HepG2 (cell line): Measurements from ENCODE around the gene CENPB. TPM values are rescaled to one million over a fixed set of nuclear protein-coding genes. Genes with fewer than 3 reads are reported as not detected.
A peak's percentile ranks its signal among the peaks of the same experiment; 100 is the strongest.

Source experiments
- ATAC-seq: fragments of 200-7000 bp; cut with Tn5 transposase; 3 replicates; pipeline ENCODE4 v1.9.1; 2020; ENCODE audit warnings: mild to moderate bottlenecking, moderate library complexity
- BruUV-seq: library from RNA; stranded (reverse); fragments of 400-500 nt; replicated peaks from 2 replicates; lab custom pipeline; 2021; lab: Mats Ljungman, UMichigan
- CTCF ChIA-PET: fragments of 300-600 bp; formaldehyde crosslinking; extraction: SDS; loops from one replicate; lab custom pipeline; 2021; ENCODE audit warnings: low total read pairs, inconsistent platforms, low intra/inter-chr PET ratio; lab: Yijun Ruan, JAX
- POLR2A ChIA-PET: fragments of 350-600 bp; sonication (Branson Sonifier 250); formaldehyde crosslinking; loops from one replicate; lab custom pipeline; 2020; ENCODE audit warnings: antibody characterized with exemption, inconsistent platforms; lab: Yijun Ruan, JAX
- DNase-seq: peaks from one replicate; pipeline ENCODE4 v3.0.0-alpha.2; 2015; ENCODE audit warnings: low spot score
- FAIRE-seq: peaks from 3 replicates; lab custom pipeline; 2011; peaks lifted over from hg19 to GRCh38; lab: Jason Lieb, UNC
- H2AFZ ChIP-seq: one replicate; pipeline ENCODE4 v1.6.1; 2011; ENCODE audit warnings: low read length, inconsistent platforms
- H3K27ac ChIP-seq: fragments of 300-600 bp; 3 replicates; pipeline ENCODE4 v1.8.0; 2011; ENCODE audit warnings: mixed run types, mild to moderate bottlenecking, mixed read lengths, low read length, inconsistent platforms; ENCODE audit not compliant: insufficient read depth; ENCODE audit errors: extremely low read length
- H3K27me3 ChIP-seq, 2 experiments: fragments of 200-600 bp in 1 of 2; 2 replicates in 1 of 2; 3 replicates in 1 of 2; pipeline versions ENCODE4 v1.6.0 to v1.8.0; 2011; ENCODE audit warnings: low read length in 2 of 2, mild to moderate bottlenecking in 2 of 2, moderate library complexity in 2 of 2, inconsistent platforms in 1 of 2; ENCODE audit not compliant: insufficient read depth in 2 of 2, control insufficient read depth in 1 of 2
- H3K36me3 ChIP-seq, 2 experiments: fragments of 200-600 bp in 1 of 2; replicated peaks in 1 of 2; 2 replicates in 1 of 2; 3 replicates in 1 of 2; pipeline versions ENCODE4 v1.5.1 to v1.8.0; 2011; ENCODE audit warnings: low read length in 2 of 2, inconsistent platforms in 1 of 2; ENCODE audit not compliant: insufficient read depth in 2 of 2, control insufficient read depth in 1 of 2
- H3K4me1 ChIP-seq: 2 replicates; pipeline ENCODE4 v1.5.1; 2012; ENCODE audit warnings: low read length, inconsistent platforms; ENCODE audit not compliant: insufficient read depth
- H3K4me2 ChIP-seq: 2 replicates; pipeline ENCODE4 v1.6.0; 2011; ENCODE audit warnings: low read depth, low read length, inconsistent platforms
- H3K4me3 ChIP-seq, 3 experiments: fragments of 200-600 bp in 1 of 3; sonication (generic), shearing (Covaris generic) in 1 of 3; replicated peaks in 1 of 3; 2 replicates each; pipeline ENCODE4 v1.5.1; 2011 to 2016; ENCODE audit warnings: low read length in 3 of 3, inconsistent platforms in 2 of 3, low read depth in 2 of 3, mild to moderate bottlenecking in 2 of 3, control low read depth in 1 of 3, mixed read lengths in 1 of 3; ENCODE audit not compliant: insufficient read depth in 1 of 3
- H3K79me2 ChIP-seq: one replicate; pipeline ENCODE4 v1.6.1; 2011; ENCODE audit warnings: low read length, inconsistent platforms; ENCODE audit not compliant: insufficient read depth
- H3K9ac ChIP-seq: 2 replicates; pipeline ENCODE4 v1.6.0; 2011; ENCODE audit warnings: mild to moderate bottlenecking, low read depth, low read length, inconsistent platforms; ENCODE audit not compliant: insufficient read depth
- H3K9me3 ChIP-seq: 2 replicates; pipeline ENCODE4 v1.5.1; 2012; ENCODE audit warnings: mild to moderate bottlenecking, low read length
- H4K20me1 ChIP-seq: 2 replicates; pipeline ENCODE4 v1.6.0; 2011; ENCODE audit warnings: inconsistent platforms, mild to moderate bottlenecking, low read length, moderate library complexity; ENCODE audit not compliant: insufficient read depth
- CCDC6 ChIP-seq: sonication (generic); formaldehyde crosslinking; IDR thresholded peaks from 2 replicates; pipeline ENCODE4 v1.8.1; 2022; ENCODE audit warnings: mild to moderate bottlenecking, missing genetic modification reagents, moderate library complexity
- EEA1 ChIP-seq: sonication (generic); formaldehyde crosslinking; IDR thresholded peaks from 2 replicates; pipeline ENCODE4 v1.5.1; 2020; ENCODE audit warnings: mild to moderate bottlenecking, missing genetic modification reagents, borderline replicate concordance
- EZH2 ChIP-seq: conservative IDR thresholded peaks from 2 replicates; pipeline ENCODE4 v1.6.1; 2012; ENCODE audit warnings: mild to moderate bottlenecking, low read depth, low read length, moderate library complexity
- FOXA1 ChIP-seq, 2 experiments: fragments of 450-650 bp in 1 of 2; sonication (generic) in 1 of 2; formaldehyde crosslinking in 1 of 2; IDR thresholded peaks; 2 replicates each; pipeline versions ENCODE4 v1.4.0 to v1.6.1; 2016 to 2020; ENCODE audit warnings: missing genetic modification reagents in 1 of 2
- GATAD2A ChIP-seq: IDR thresholded peaks from 2 replicates; pipeline ENCODE4 v1.6.1; 2016
- MTF1 ChIP-seq: sonication (generic); formaldehyde crosslinking; IDR thresholded peaks from 2 replicates; pipeline ENCODE4 v1.5.0; 2020; ENCODE audit warnings: missing genetic modification reagents
- NFKB2 ChIP-seq: sonication (generic); formaldehyde crosslinking; IDR thresholded peaks from 2 replicates; pipeline ENCODE4 v1.4.0; 2020; ENCODE audit warnings: missing genetic modification reagents, borderline replicate concordance
- NR2C2 ChIP-seq: sonication (generic); formaldehyde crosslinking; IDR thresholded peaks from 2 replicates; pipeline ENCODE4 v1.4.0; 2020; ENCODE audit warnings: missing genetic modification reagents, mild to moderate bottlenecking, moderate library complexity, borderline replicate concordance
- SAFB2 ChIP-seq: sonication (generic); formaldehyde crosslinking; IDR thresholded peaks from 2 replicates; pipeline ENCODE4 v1.5.1; 2020; ENCODE audit warnings: missing genetic modification reagents, low read depth, mild to moderate bottlenecking, borderline replicate concordance
- TBX2 ChIP-seq: sonication (generic); formaldehyde crosslinking; IDR thresholded peaks from 2 replicates; pipeline ENCODE4 v1.5.0; 2020; ENCODE audit warnings: missing genetic modification reagents, mild to moderate bottlenecking, borderline replicate concordance
- TMF1 ChIP-seq: sonication (generic); formaldehyde crosslinking; IDR thresholded peaks from 2 replicates; pipeline ENCODE4 v1.8.1; 2022; ENCODE audit warnings: low read depth, missing genetic modification reagents
- ZBTB38 ChIP-seq: sonication (generic); formaldehyde crosslinking; IDR thresholded peaks from 2 replicates; pipeline ENCODE4 v1.5.1; 2020; ENCODE audit warnings: mild to moderate bottlenecking, missing genetic modification reagents
- ZNF12 ChIP-seq: sonication (generic); formaldehyde crosslinking; IDR thresholded peaks from 2 replicates; pipeline ENCODE4 v1.5.0; 2020; ENCODE audit warnings: missing genetic modification reagents
- ZNF224 ChIP-seq: sonication (generic); formaldehyde crosslinking; IDR thresholded peaks from 2 replicates; pipeline ENCODE4 v1.5.0; 2020; ENCODE audit warnings: mild to moderate bottlenecking, missing genetic modification reagents
- ZNF773 ChIP-seq: sonication (generic); formaldehyde crosslinking; IDR thresholded peaks from 2 replicates; pipeline ENCODE4 v1.4.0; 2020; ENCODE audit warnings: missing genetic modification reagents, borderline replicate concordance
- WGBS: methylation state at CpG from one replicate; pipeline ENCODE4 v1.1.6; 2017; ENCODE audit warnings: low lambda C conversion rate; 5-methylcytosine and 5-hydroxymethylcytosine counted together
- in situ Hi-C: cut with HindIII; loops from 2 replicates; pipeline ENCODE4 v1.10.0; 2017; ENCODE audit warnings: low pct_unique_long_range_greater_than_20kb; ENCODE audit not compliant: extremely low pct_ligation_motif_present
- intact Hi-C: fragments of 100-400 bp; cut with micrococcal nuclease; formaldehyde crosslinking; loops from one replicate; pipeline ENCODE4 v1.10.0; 2022; ENCODE audit not compliant: unreplicated experiment
- polyA plus RNA-seq, 8 experiments: library from polyadenylated mRNA; depleted of rRNA in 3 of 8; stranded (reverse) in 7 of 8; unstranded in 1 of 8; fragments of >200 nt; fragmentation: Illumina TruSeq in 4 of 8; extraction: Trizol in 4 of 8; gene quantifications; 2 replicates each; pipeline versions ENCODE4 v1.2.1 to v1.2.3, GENCODE V29; 2011 to 2016; ENCODE audit warnings: low read depth in 4 of 8, missing spikeins in 1 of 8, mixed read lengths in 1 of 8; ENCODE audit not compliant: insufficient read depth in 1 of 8
- total RNA-seq, 5 experiments: library from RNA; depleted of rRNA; stranded (reverse); fragments of >200 nt; fragmentation: Illumina TruSeq; extraction: Trizol; gene quantifications; 2 replicates each; pipeline ENCODE4 v1.2.3, GENCODE V29; 2016; ENCODE audit warnings: low read depth in 1 of 5
- TF ChIP-seq, protein P1 (sequence below): sonication (generic); formaldehyde crosslinking; IDR thresholded peaks from 2 replicates; pipeline ENCODE4 v1.4.0; 2020; ENCODE audit warnings: missing genetic modification reagents
- TF ChIP-seq, protein P2 (sequence below): sonication (generic); formaldehyde crosslinking; IDR thresholded peaks from 2 replicates; pipeline ENCODE4 v1.5.1; 2020; ENCODE audit warnings: missing genetic modification reagents, mild to moderate bottlenecking, borderline replicate concordance

The CENPB gene
- total and polyA plus RNA-seq, 2 of the 13 experiments (the other 11 are each of a cell fraction or from before 2014, with no cell fraction given) = 10.4 to 54.5 TPM

DNA sequence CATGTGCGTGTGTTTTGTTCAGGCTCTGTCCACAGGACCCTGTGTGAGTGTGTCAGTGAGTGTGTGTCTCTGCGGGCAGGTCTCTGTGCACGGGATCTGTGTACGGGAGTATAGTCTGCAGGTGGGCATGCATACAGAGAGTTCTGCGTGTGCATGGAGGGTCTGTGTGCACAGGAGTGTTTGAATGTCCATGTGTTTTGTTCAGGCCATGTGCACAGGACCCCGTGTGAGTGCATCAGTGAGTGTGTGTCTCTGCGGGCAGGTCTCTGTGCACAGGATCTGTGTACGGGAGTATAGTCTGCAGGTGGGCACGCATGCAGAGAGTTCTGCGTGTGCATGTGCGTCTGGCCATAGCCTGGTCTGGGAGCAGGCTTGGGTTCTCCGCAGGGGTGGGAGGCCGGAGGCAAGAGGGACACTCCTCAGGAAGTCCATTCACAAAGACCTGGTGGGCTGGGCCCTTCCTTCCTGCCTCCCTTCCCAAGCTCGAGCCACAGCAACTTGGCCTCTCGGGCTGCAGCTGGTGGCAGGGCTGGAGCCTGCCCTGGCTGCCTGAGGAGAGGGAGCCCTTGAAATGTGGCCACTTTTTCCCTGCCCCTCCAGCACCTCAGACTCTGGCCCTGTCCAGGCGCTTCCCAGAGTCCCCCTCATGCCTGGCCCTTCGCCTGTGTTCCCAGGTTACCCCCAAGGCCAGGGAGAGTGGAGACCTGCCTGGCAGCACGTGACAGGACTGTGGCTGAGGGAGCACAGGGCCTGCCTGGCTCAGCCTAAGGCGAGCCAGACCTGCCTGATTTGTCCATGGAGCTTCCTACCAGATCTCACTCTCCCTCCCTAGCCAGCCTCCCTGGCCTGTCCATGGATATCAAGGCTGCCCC, 47.2 kb downstream of the CENPB start (continued):
- TF ChIP-seq EZH2 = no peak
- no peak for TF ChIP-seq SAFB2

GRCh38 chr20:3738111-3739053, 48.2 kb downstream of the CENPB start:
- intact Hi-C loops = no loop called here
- Histone ChIP-seq H2AFZ (no peak overlapping the region), H3K27ac (no peak overlapping the region), H3K4me1 (peaks cover 41% of the 10 kb centered on the region), H3K27me3 (peaks cover 3 to 17% of the 10 kb centered on the region in 2 experiments), H4K20me1 (no peaks in the 10 kb centered on the region), H3K4me2 (peak overlapping the region; percentile 52), H3K36me3 (no peaks in the 10 kb centered on the region), H3K9ac (no peak overlapping the region), H3K79me2 (no peaks in the 10 kb centered on the region), H3K9me3 (no peaks in the 10 kb centered on the region), H3K4me3 (peak overlapping the region in 1 of 3 experiments; percentile 3; a peak in 1 of 6 replicates)
- 6% methylated on average over 11 of the region's 11 CpGs for WGBS
- ChIA-PET CTCF (no interaction called here), POLR2A (no interaction called here)
- peak; percentile 19 for ATAC-seq
- in situ Hi-C loops = no loop called here
- peak; percentile 33 for DNase-seq
- FAIRE-seq = peak; percentile 37
- BruUV-seq = no TSS peak
- TF ChIP-seq NR2C2 (no peak), ZNF773 (CRISPR knock-in tag) (no peak), CCDC6 (CRISPR knock-in tag) (no peak), TBX2 (no peak), TMF1 (no peak), MTF1 (CRISPR knock-in tag) (no peak), ZNF12 (CRISPR knock-in tag) (no peak), FOXA1 (IDR thresholded peaks at IDR 0.05) (no peak), FOXA1 (CRISPR knock-in tag; IDR thresholded peaks at IDR 0.05) (no peak; the same call in 1 of the 2 replicates), GATAD2A (CRISPR knock-in tag) (peak; percentile 37), NFKB2 (CRISPR knock-in tag) (no peak), EEA1 (CRISPR knock-in tag) (no peak), ZNF224 (CRISPR knock-in tag) (no peak), ZBTB38 (CRISPR knock-in tag) (no peak)
- TF ChIP-seq, protein P1, sequence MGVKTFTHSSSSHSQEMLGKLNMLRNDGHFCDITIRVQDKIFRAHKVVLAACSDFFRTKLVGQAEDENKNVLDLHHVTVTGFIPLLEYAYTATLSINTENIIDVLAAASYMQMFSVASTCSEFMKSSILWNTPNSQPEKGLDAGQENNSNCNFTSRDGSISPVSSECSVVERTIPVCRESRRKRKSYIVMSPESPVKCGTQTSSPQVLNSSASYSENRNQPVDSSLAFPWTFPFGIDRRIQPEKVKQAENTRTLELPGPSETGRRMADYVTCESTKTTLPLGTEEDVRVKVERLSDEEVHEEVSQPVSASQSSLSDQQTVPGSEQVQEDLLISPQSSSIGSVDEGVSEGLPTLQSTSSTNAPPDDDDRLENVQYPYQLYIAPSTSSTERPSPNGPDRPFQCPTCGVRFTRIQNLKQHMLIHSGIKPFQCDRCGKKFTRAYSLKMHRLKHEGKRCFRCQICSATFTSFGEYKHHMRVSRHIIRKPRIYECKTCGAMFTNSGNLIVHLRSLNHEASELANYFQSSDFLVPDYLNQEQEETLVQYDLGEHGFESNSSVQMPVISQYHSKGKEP (CRISPR knock-in tag) = no peak
- TF ChIP-seq, protein P2, sequence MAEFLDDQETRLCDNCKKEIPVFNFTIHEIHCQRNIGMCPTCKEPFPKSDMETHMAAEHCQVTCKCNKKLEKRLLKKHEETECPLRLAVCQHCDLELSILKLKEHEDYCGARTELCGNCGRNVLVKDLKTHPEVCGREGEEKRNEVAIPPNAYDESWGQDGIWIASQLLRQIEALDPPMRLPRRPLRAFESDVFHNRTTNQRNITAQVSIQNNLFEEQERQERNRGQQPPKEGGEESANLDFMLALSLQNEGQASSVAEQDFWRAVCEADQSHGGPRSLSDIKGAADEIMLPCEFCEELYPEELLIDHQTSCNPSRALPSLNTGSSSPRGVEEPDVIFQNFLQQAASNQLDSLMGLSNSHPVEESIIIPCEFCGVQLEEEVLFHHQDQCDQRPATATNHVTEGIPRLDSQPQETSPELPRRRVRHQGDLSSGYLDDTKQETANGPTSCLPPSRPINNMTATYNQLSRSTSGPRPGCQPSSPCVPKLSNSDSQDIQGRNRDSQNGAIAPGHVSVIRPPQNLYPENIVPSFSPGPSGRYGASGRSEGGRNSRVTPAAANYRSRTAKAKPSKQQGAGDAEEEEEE (CRISPR knock-in tag) = no peak
